ENCODE results near the gene KIF25.

- TF ChIP-seq CTCF (conservative IDR thresholded peaks at IDR 0.05; ENCODE audit: low read depth, low read length) = no peak
- no peak for TF ChIP-seq EZH2 (IDR thresholded peaks at IDR 0.05; ENCODE audit: borderline replicate concordance, low read depth, low read length, poor library complexity, severe bottlenecking)
Observed at GRCh38 chr6:167997642-167998041, at the start of gene KIF25.
